ENCODE results near the gene GIMAP2. TPM values are rescaled to one million over a fixed set of nuclear protein-coding genes. Genes with fewer than 3 reads are reported as not detected.

GIMAP2 gene
- total and polyA plus RNA-seq, 10 donors, result 33.9 to 126 (median 74.3) TPM

GRCh38 chr7:150723467-150723866 lies 38.0 kb downstream of the GIMAP2 start:
- peak overlapping the region in 6 of 8 donors; percentile 1 to 42 (median 20) for H3K27ac ChIP-seq
- peak overlapping the region in 1 of 8 donors; percentile 10 for H3K4me3 ChIP-seq
- H3K4me1 ChIP-seq, result peaks cover 13 to 59% (median 45%) of the 10 kb centered on the region in 6 donors
- peaks cover 0 to 32% (median 20%) of the 10 kb centered on the region in 8 donors for H3K9me3 ChIP-seq
- intact Hi-C loops (cut with DNase I; ENCODE audit: low total_unique reads), result no loop called here
- DNase-seq, result no peak
- no peak for TF ChIP-seq POLR2A (IDR thresholded peaks at IDR 0.05)
- no peak for TF ChIP-seq POLR2AphosphoS5 (IDR thresholded peaks at IDR 0.05)
- TF ChIP-seq CTCF (IDR thresholded peaks at IDR 0.05 in 8 of 11, conservative IDR thresholded peaks at IDR 0.05 in 3 of 11), result no peak
- H3K36me3 ChIP-seq, result peaks cover 2 to 73% (median 30%) of the 10 kb centered on the region in 6 donors
- no peaks in the 10 kb centered on the region for H3K27me3 ChIP-seq (replicated peaks in 1 of 7)
- 30 to 56% (median 53%) methylated on average over 1 of the region's 1 CpG for WGBS, 5 donors

- 72 to 93% (median 82%) methylated on average over 3 of the region's 3 CpGs for WGBS, 5 donors
- Histone ChIP-seq H3K36me3 (peaks cover 0 to 37% (median 0%) of the 10 kb centered on the region in 6 donors), H3K4me1 (peaks cover 3 to 36% (median 12%) of the 10 kb centered on the region in 6 donors), H3K27me3 (replicated peaks in 1 of 7) (no peaks in the 10 kb centered on the region), H3K27ac (no peak overlapping the region), H3K9me3 (peaks cover 0 to 37% (median 26%) of the 10 kb centered on the region in 8 donors), H3K4me3 (no peak overlapping the region)
- no peak for TF ChIP-seq POLR2AphosphoS5 (IDR thresholded peaks at IDR 0.05)
- no peak for TF ChIP-seq POLR2A (IDR thresholded peaks at IDR 0.05)
- no peak for TF ChIP-seq CTCF (IDR thresholded peaks at IDR 0.05 in 8 of 11, conservative IDR thresholded peaks at IDR 0.05 in 3 of 11)
- DNase-seq, result no peak
- intact Hi-C loops (cut with DNase I; ENCODE audit: low total_unique reads), result no loop called here
Observed at GRCh38 chr7:150727381-150727780, 41.9 kb downstream of the GIMAP2 start.

DNA sequence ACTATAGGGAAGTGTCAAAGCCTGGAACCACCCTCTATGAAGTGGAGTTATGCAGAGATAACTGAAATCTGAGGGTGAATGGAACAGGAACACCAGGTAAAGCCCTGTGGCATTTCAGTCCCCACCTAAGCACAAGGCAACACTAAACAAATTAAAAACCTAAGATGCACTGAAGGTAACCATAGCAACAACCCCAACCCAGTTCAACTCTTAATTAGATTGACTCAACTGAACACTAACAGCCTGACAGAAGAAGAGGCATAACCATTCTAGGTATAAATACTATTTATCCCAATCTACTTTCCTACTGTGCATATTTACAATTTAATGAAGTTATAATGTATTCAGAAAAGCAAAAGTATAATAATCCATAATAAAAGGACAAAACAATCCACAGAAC lies 42.5 kb downstream of the GIMAP2 start:
- TF ChIP-seq CTCF (IDR thresholded peaks at IDR 0.05 in 8 of 11, conservative IDR thresholded peaks at IDR 0.05 in 3 of 11) (no peak), POLR2A (IDR thresholded peaks at IDR 0.05) (no peak), POLR2AphosphoS5 (IDR thresholded peaks at IDR 0.05) (no peak)
- H3K4me3 ChIP-seq, result no peak overlapping the region
- peaks cover 0 to 37% (median 26%) of the 10 kb centered on the region in 8 donors for H3K9me3 ChIP-seq
- no peak overlapping the region for H3K27ac ChIP-seq
- no peak for DNase-seq
- H3K27me3 ChIP-seq (replicated peaks in 1 of 7), result no peaks in the 10 kb centered on the region
- H3K36me3 ChIP-seq, result peaks cover 0 to 31% (median 0%) of the 10 kb centered on the region in 6 donors
- H3K4me1 ChIP-seq, result peaks cover 0 to 32% (median 9%) of the 10 kb centered on the region in 6 donors
- intact Hi-C loops (cut with DNase I; ENCODE audit: low total_unique reads), result no loop called here

- peaks cover 0 to 25% (median 0%) of the 10 kb centered on the region in 6 donors for H3K36me3 ChIP-seq
- peaks cover 0 to 30% (median 3%) of the 10 kb centered on the region in 6 donors for H3K4me1 ChIP-seq
- intact Hi-C loops (cut with DNase I; ENCODE audit: low total_unique reads), result no loop called here
- no peak overlapping the region for H3K27ac ChIP-seq
- no peaks in the 10 kb centered on the region for H3K27me3 ChIP-seq (replicated peaks in 1 of 7)
- no peak overlapping the region for H3K4me3 ChIP-seq
- TF ChIP-seq POLR2AphosphoS5 (IDR thresholded peaks at IDR 0.05), result no peak
- TF ChIP-seq POLR2A (IDR thresholded peaks at IDR 0.05), result no peak
- TF ChIP-seq CTCF (IDR thresholded peaks at IDR 0.05 in 8 of 11, conservative IDR thresholded peaks at IDR 0.05 in 3 of 11), result no peak
- DNase-seq, result no peak
- peaks cover 0 to 37% (median 26%) of the 10 kb centered on the region in 8 donors for H3K9me3 ChIP-seq
Observed at GRCh38 chr7:150728609-150729008, 43.1 kb downstream of the GIMAP2 start.
